CMK (cell line): ENCODE results near the gene GMDS.

Experiments
- DNase-seq: peaks from one replicate; pipeline ENCODE4 v3.0.0-alpha.2; 2010; ENCODE audit warnings: low read depth

The GMDS gene

GRCh38 chr6:1832844-1833787, 412.3 kb downstream of the GMDS start:
- peak; percentile 27 for DNase-seq

GRCh38 chr6:1832358-1832757, 413.0 kb downstream of the GMDS start:
- DNase-seq = no peak

- no peak for DNase-seq
Observed at GRCh38 chr6:1827984-1828793, 417.2 kb downstream of the GMDS start.

GRCh38 chr6:1825926-1826325, 419.5 kb downstream of the GMDS start:
- no peak for DNase-seq

- no peak for DNase-seq
Observed at GRCh38 chr6:1825277-1825676, 420.1 kb downstream of the GMDS start.

- no peak for DNase-seq
Observed at GRCh38 chr6:1821513-1822183, 423.8 kb downstream of the GMDS start.

- DNase-seq = no peak
Observed at GRCh38 chr6:1821164-1821512, 424.3 kb downstream of the GMDS start.

GRCh38 chr6:1820714-1821113, 424.7 kb downstream of the GMDS start:
- no peak for DNase-seq

- no peak for DNase-seq
Observed at GRCh38 chr6:1820165-1820564, 425.2 kb downstream of the GMDS start.

- DNase-seq = no peak
Observed at GRCh38 chr6:1819007-1819406, 426.4 kb downstream of the GMDS start.

GRCh38 chr6:1817033-1817761, 428.2 kb downstream of the GMDS start:
- DNase-seq = no peak

GRCh38 chr6:1815827-1816452, 429.5 kb downstream of the GMDS start:
- DNase-seq = no peak

GRCh38 chr6:1814279-1814678, 431.1 kb downstream of the GMDS start:
- no peak for DNase-seq

- DNase-seq = no peak
Observed at GRCh38 chr6:1812487-1812886, 432.9 kb downstream of the GMDS start.

- no peak for DNase-seq
Observed at GRCh38 chr6:1812034-1812433, 433.4 kb downstream of the GMDS start.

GRCh38 chr6:1810880-1811279, 434.5 kb downstream of the GMDS start:
- DNase-seq = no peak

GRCh38 chr6:1809291-1809988, 436.0 kb downstream of the GMDS start:
- no peak for DNase-seq

GRCh38 chr6:1806935-1807334, 438.5 kb downstream of the GMDS start:
- DNase-seq = no peak

- DNase-seq = no peak
Observed at GRCh38 chr6:1802491-1803395, 442.7 kb downstream of the GMDS start.

- DNase-seq = no peak
Observed at GRCh38 chr6:1801401-1801800, 444.0 kb downstream of the GMDS start.
